Type B pancreatic cell (in vitro differentiated cells): ENCODE measurements around the gene EIF4G3. TPM values are rescaled to one million over a fixed set of nuclear protein-coding genes. Genes with fewer than 3 reads are reported as not detected.
A peak's percentile ranks its signal among the peaks of the same experiment; 100 is the strongest.
"Not testable (repeated sequence)": the region's sequence is repeated elsewhere in the genome, so short reads cannot be mapped to it uniquely, and the experiment has no call there.

Experiments
- DNase-seq: peaks from one replicate; pipeline ENCODE4 v3.0.0; 2021; ENCODE audit warnings: mixed read lengths; ENCODE audit not compliant: unreplicated experiment; ENCODE audit errors: extremely low spot score
- H3K27ac Mint-ChIP-seq: 2 replicates; pipeline ENCODE4 v1.8.0; 2021; ENCODE audit warnings: mild to moderate bottlenecking, mixed read lengths
- H3K27me3 Mint-ChIP-seq: 2 replicates; pipeline ENCODE4 v1.8.0; 2021; ENCODE audit warnings: mixed read lengths
- H3K36me3 Mint-ChIP-seq: 2 replicates; pipeline ENCODE4 v1.8.0; 2021; ENCODE audit warnings: mixed read lengths
- H3K4me1 Mint-ChIP-seq: one replicate; pipeline ENCODE4 v1.8.0; 2021; ENCODE audit warnings: mixed read lengths; ENCODE audit not compliant: unreplicated experiment
- H3K4me3 Mint-ChIP-seq: 2 replicates; pipeline ENCODE4 v1.8.0; 2021; ENCODE audit warnings: mild to moderate bottlenecking, mixed read lengths
- H3K9me3 Mint-ChIP-seq: 2 replicates; pipeline ENCODE4 v1.8.0; 2021; ENCODE audit warnings: mixed read lengths
- CTCF ChIP-seq: fragments of 200-600 bp; sonication (generic); conservative IDR thresholded peaks from 2 replicates; pipeline ENCODE4 v1.5.0; 2021; ENCODE audit warnings: antibody characterized with exemption, mild to moderate bottlenecking
- total RNA-seq: library from RNA; stranded (reverse); gene quantifications from 2 replicates; pipeline ENCODE4 v1.2.1, GENCODE V29; 2021; ENCODE audit warnings: low replicate concordance

Gene EIF4G3
- total RNA-seq, 1 donor from 2014 or later = 71.5 TPM

GRCh38 chr1:21192284-21192683 lies 15.6 kb upstream of the EIF4G3 start:
- no peaks in the 10 kb centered on the region for H3K9me3 Mint-ChIP-seq
- H3K4me3 Mint-ChIP-seq = no peak overlapping the region
- H3K27me3 Mint-ChIP-seq = peaks cover 21% of the 10 kb centered on the region
- peaks cover 16% of the 10 kb centered on the region for H3K4me1 Mint-ChIP-seq
- no peak for TF ChIP-seq CTCF
- no peak overlapping the region for H3K27ac Mint-ChIP-seq
- no peaks in the 10 kb centered on the region for H3K36me3 Mint-ChIP-seq
- DNase-seq = no peak

- not testable (repeated sequence) for H3K4me3 Mint-ChIP-seq, H3K9me3 Mint-ChIP-seq, H3K27ac Mint-ChIP-seq, H3K36me3 Mint-ChIP-seq, DNase-seq
- Mint-ChIP-seq H3K27me3 (peaks cover 21% of the 10 kb centered on the region), H3K4me1 (peaks cover 16% of the 10 kb centered on the region)
These were observed 14.1 kb upstream of the EIF4G3 start for GRCh38 chr1:21190771-21191170.

GRCh38 chr1:21189906-21190500 lies 13.3 kb upstream of the EIF4G3 start:
- Mint-ChIP-seq H3K9me3 (no peaks in the 10 kb centered on the region), H3K4me1 (peaks cover 12% of the 10 kb centered on the region), H3K27ac (no peak overlapping the region), H3K4me3 (no peak overlapping the region), H3K36me3 (no peaks in the 10 kb centered on the region), H3K27me3 (peaks cover 17% of the 10 kb centered on the region)
- no peak for DNase-seq
- no peak for TF ChIP-seq CTCF

GRCh38 chr1:21189421-21189820 lies 12.7 kb upstream of the EIF4G3 start:
- Mint-ChIP-seq H3K4me3 (no peak overlapping the region), H3K27me3 (peaks cover 17% of the 10 kb centered on the region), H3K9me3 (no peaks in the 10 kb centered on the region), H3K4me1 (peaks cover 10% of the 10 kb centered on the region), H3K27ac (no peak overlapping the region), H3K36me3 (no peaks in the 10 kb centered on the region)
- no peak for DNase-seq
- TF ChIP-seq CTCF = no peak

- Mint-ChIP-seq H3K9me3 (no peaks in the 10 kb centered on the region), H3K4me3 (no peak overlapping the region), H3K4me1 (peaks cover 10% of the 10 kb centered on the region), H3K27ac (no peak overlapping the region), H3K27me3 (peaks cover 16% of the 10 kb centered on the region), H3K36me3 (no peaks in the 10 kb centered on the region)
- no peak for DNase-seq
- TF ChIP-seq CTCF = peak; percentile 31
These were observed 11.5 kb upstream of the EIF4G3 start for GRCh38 chr1:21188235-21188634.

- no peak overlapping the region for H3K4me3 Mint-ChIP-seq
- no peak for TF ChIP-seq CTCF
- H3K27ac Mint-ChIP-seq = no peak overlapping the region
- no peaks in the 10 kb centered on the region for H3K9me3 Mint-ChIP-seq
- DNase-seq = no peak
- H3K36me3 Mint-ChIP-seq = no peaks in the 10 kb centered on the region
- H3K4me1 Mint-ChIP-seq = peaks cover 3% of the 10 kb centered on the region
- H3K27me3 Mint-ChIP-seq = peaks cover 5% of the 10 kb centered on the region
These were observed 8.6 kb upstream of the EIF4G3 start for GRCh38 chr1:21185221-21185731.
